Fibroblast of the aortic adventitia (primary cell): ENCODE results near the gene CD83. TPM values are rescaled to one million over a fixed set of nuclear protein-coding genes. Genes with fewer than 3 reads are reported as not detected.

Experiments used
- DNase-seq: peaks from one replicate; pipeline ENCODE4 v3.0.0-alpha.2; 2010; ENCODE audit warnings: low read depth
- H3K4me3 ChIP-seq: 2 replicates; pipeline ENCODE4 v1.5.1; 2011; ENCODE audit warnings: low read depth, mild to moderate bottlenecking, control low read depth, low read length, moderate library complexity
- CTCF ChIP-seq: IDR thresholded peaks from 2 replicates; pipeline ENCODE4 v1.5.1; 2011; ENCODE audit warnings: mild to moderate bottlenecking, low read length, control low read depth, inconsistent platforms; ENCODE audit not compliant: insufficient read depth
- total RNA-seq: library from RNA; depleted of rRNA; stranded (reverse); fragments of >200 nt; gene quantifications from 2 replicates; pipeline ENCODE4 v1.2.3, GENCODE V29; 2012; ENCODE audit warnings: low replicate concordance

The CD83 gene
- total RNA-seq, 1 donor, result 1.4 TPM

GRCh38 chr6:14100138-14100537 is 17.4 kb upstream of the CD83 start:
- DNase-seq, result no peak
- no peak for TF ChIP-seq CTCF
- H3K4me3 ChIP-seq, result no peak overlapping the region

GRCh38 chr6:14100966-14101365 is 16.6 kb upstream of the CD83 start:
- H3K4me3 ChIP-seq, result no peak overlapping the region
- DNase-seq, result no peak
- no peak for TF ChIP-seq CTCF

GRCh38 chr6:14102383-14102782 is 15.2 kb upstream of the CD83 start:
- no peak for TF ChIP-seq CTCF
- H3K4me3 ChIP-seq, result no peak overlapping the region
- DNase-seq, result no peak

GRCh38 chr6:14105547-14105946 is 12.0 kb upstream of the CD83 start:
- no peak for TF ChIP-seq CTCF
- H3K4me3 ChIP-seq, result no peak overlapping the region
- DNase-seq, result no peak

GRCh38 chr6:14107000-14107399 is 10.6 kb upstream of the CD83 start:
- no peak overlapping the region for H3K4me3 ChIP-seq
- DNase-seq, result no peak
- TF ChIP-seq CTCF, result no peak

- H3K4me3 ChIP-seq, result no peak overlapping the region
- TF ChIP-seq CTCF, result no peak
- DNase-seq, result no peak
Observed at GRCh38 chr6:14107711-14108494, 9.7 kb upstream of the CD83 start.
